Measurements from ENCODE around the gene KIRREL3. TPM values are rescaled to one million over a fixed set of nuclear protein-coding genes. Genes with fewer than 3 reads are reported as not detected.

Gene KIRREL3
- total RNA-seq, 1 donor from 2014 or later, result 0.38 TPM

- Mint-ChIP-seq H3K36me3 (ENCODE audit: low read depth, unreplicated experiment) (no peaks in the 10 kb centered on the region), H3K27ac (ENCODE audit: unreplicated experiment) (no peak overlapping the region), H3K9me3 (ENCODE audit: unreplicated experiment) (no peaks in the 10 kb centered on the region), H3K4me3 (ENCODE audit: unreplicated experiment) (no peak overlapping the region), H3K4me1 (ENCODE audit: unreplicated experiment) (no peaks in the 10 kb centered on the region), H3K27me3 (ENCODE audit: unreplicated experiment) (peaks cover 4% of the 10 kb centered on the region)
- no peak for TF ChIP-seq CTCF (IDR thresholded peaks at IDR 0.05; ENCODE audit: unreplicated experiment)
- DNase-seq (ENCODE audit: low spot score), result no peak
These were observed 196.2 kb downstream of the KIRREL3 start for GRCh38 chr11:126804363-126804762.

GRCh38 chr11:126800009-126800408 lies 200.6 kb downstream of the KIRREL3 start:
- Mint-ChIP-seq H3K27me3 (ENCODE audit: unreplicated experiment) (peaks cover 6% of the 10 kb centered on the region), H3K9me3 (ENCODE audit: unreplicated experiment) (no peaks in the 10 kb centered on the region), H3K36me3 (ENCODE audit: low read depth, unreplicated experiment) (peaks cover 3% of the 10 kb centered on the region), H3K4me1 (ENCODE audit: unreplicated experiment) (no peaks in the 10 kb centered on the region), H3K4me3 (ENCODE audit: unreplicated experiment) (no peak overlapping the region), H3K27ac (ENCODE audit: unreplicated experiment) (no peak overlapping the region)
- no peak for TF ChIP-seq CTCF (IDR thresholded peaks at IDR 0.05; ENCODE audit: unreplicated experiment)
- DNase-seq (ENCODE audit: low spot score), result no peak

- Mint-ChIP-seq H3K27me3 (ENCODE audit: unreplicated experiment) (peaks cover 6% of the 10 kb centered on the region), H3K4me1 (ENCODE audit: unreplicated experiment) (no peaks in the 10 kb centered on the region)
These were observed 203.0 kb downstream of the KIRREL3 start for GRCh38 chr11:126797457-126798169.

GRCh38 chr11:126793596-126793995 lies 207.0 kb downstream of the KIRREL3 start:
- Mint-ChIP-seq H3K27me3 (ENCODE audit: unreplicated experiment) (no peaks in the 10 kb centered on the region), H3K36me3 (ENCODE audit: low read depth, unreplicated experiment) (no peaks in the 10 kb centered on the region), H3K9me3 (ENCODE audit: unreplicated experiment) (no peaks in the 10 kb centered on the region), H3K27ac (ENCODE audit: unreplicated experiment) (no peak overlapping the region), H3K4me1 (ENCODE audit: unreplicated experiment) (peaks cover 11% of the 10 kb centered on the region), H3K4me3 (ENCODE audit: unreplicated experiment) (no peak overlapping the region)
- TF ChIP-seq CTCF (IDR thresholded peaks at IDR 0.05; ENCODE audit: unreplicated experiment), result no peak
- DNase-seq (ENCODE audit: low spot score), result no peak

More at GRCh38 chr11:126797457-126798169, 203.0 kb downstream of the KIRREL3 start:
- H3K27ac Mint-ChIP-seq (ENCODE audit: unreplicated experiment), result no peak overlapping the region
- no peak overlapping the region for H3K4me3 Mint-ChIP-seq (ENCODE audit: unreplicated experiment)
- TF ChIP-seq CTCF (IDR thresholded peaks at IDR 0.05; ENCODE audit: unreplicated experiment), result no peak
- no peak for DNase-seq (ENCODE audit: low spot score)
- H3K36me3 Mint-ChIP-seq (ENCODE audit: low read depth, unreplicated experiment), result peaks cover 3% of the 10 kb centered on the region
- no peaks in the 10 kb centered on the region for H3K9me3 Mint-ChIP-seq (ENCODE audit: unreplicated experiment)

GRCh38 chr11:126791991-126792390 lies 208.6 kb downstream of the KIRREL3 start:
- Mint-ChIP-seq H3K27ac (ENCODE audit: unreplicated experiment) (no peak overlapping the region), H3K27me3 (ENCODE audit: unreplicated experiment) (no peaks in the 10 kb centered on the region), H3K4me1 (ENCODE audit: unreplicated experiment) (peaks cover 11% of the 10 kb centered on the region), H3K36me3 (ENCODE audit: low read depth, unreplicated experiment) (no peaks in the 10 kb centered on the region), H3K9me3 (ENCODE audit: unreplicated experiment) (no peaks in the 10 kb centered on the region), H3K4me3 (ENCODE audit: unreplicated experiment) (no peak overlapping the region)
- no peak for DNase-seq (ENCODE audit: low spot score)
- no peak for TF ChIP-seq CTCF (IDR thresholded peaks at IDR 0.05; ENCODE audit: unreplicated experiment)
